Left forelimb (tissue), 1 donor: ENCODE results near the gene TMEM222.

Experiments
- DNase-seq: peaks from one replicate; pipeline ENCODE4 v3.0.0-alpha.2; 2018; ENCODE audit warnings: low spot score

The TMEM222 gene

DNA sequence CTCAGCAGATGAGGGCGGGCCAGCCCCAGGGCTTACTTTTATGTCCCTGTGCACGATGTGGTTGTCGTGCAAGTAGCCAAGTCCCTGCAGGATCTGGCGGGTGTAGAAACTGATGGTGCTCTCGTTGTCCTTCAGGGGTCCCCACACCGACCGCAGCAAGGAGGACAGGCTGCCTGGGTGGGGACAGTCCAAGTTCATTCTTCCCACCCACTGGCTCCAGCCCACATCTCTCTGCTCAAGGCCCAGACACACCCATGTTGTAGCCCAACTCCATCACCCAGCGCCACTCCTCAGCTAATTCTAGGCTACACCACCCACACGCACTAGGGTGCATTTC lies 37.8 kb downstream of the TMEM222 start:
- no peak for DNase-seq

DNA sequence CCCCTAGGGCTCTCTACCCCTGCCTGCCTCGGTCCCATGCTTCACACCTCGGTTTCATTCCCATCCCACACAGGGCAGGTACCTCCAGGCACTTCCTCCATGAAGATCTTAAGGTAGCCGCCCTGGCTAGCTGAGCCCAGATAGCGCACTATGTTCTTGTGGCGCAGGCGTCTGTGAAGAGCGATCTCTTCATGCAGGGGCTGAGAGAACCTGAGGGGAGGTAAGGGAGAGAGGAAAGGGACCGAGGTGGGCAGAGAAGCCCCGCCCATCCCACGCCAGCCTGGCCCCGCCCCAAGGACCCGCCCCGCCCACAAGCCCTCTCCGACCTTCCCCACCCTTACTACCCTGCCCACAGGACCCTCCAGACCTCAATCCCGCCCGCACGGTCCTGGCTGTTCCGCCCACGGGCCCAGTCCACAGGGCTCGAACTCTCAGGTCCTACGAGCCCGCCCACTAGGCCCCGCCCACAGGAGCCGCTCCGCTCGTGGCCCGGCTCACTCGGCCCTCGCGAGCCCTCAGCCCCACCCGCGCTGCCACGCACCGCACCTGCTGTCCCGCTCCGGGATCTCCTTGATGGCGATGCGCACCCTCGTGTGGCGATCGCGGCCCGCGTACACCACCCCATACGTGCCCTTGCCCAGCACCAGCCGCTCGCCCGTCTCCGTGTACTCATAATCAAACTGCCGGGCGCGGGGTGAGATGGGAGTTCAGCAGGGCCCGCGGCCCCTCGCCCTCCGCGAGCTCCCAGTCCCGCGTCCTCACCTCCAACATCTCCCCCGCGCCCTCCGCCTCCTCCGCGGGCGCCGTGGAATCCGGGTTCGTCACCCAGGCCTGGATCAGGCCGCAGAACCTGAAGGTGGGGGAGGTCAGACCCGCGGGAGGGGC lies 38.4 kb downstream of the TMEM222 start:
- no peak for DNase-seq

DNA sequence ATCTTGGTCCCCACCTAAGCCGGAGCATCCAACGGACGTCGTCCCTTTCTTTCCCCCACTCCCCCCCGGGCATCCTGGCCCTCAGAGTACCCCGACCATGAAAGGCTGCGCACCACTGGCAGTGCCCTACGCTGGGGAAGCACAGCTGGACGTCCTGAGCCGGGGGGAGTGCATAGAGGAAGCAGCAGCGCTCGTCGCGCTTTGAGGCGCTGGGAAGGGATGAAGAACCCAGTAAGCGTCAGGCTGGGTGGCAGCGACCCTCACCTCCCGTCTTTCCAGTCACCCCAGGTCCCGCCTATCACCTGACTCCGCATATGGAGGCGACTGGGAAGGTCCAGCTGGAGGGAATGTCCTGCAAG lies 39.1 kb downstream of the TMEM222 start:
- no peak for DNase-seq

DNA sequence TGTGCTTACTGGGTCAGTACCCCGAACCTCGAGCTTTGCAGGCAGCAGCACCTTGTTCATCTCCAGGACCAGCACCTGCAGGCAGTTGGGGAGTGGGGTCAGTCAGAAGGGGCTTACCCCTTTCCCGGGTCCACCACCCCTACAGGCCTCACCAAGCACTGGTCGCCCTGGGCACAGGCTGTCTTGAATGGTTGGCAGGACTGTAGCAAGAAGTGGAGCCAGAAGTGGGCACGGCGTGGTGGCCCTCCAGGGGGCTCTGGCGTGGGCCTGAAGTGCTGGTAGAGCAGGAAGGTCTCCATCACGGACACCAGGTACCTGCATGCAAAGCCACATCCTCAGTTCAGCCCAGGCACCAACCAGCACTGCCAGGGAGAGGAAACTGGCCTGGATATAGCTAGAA lies 39.6 kb downstream of the TMEM222 start:
- no peak for DNase-seq

DNA sequence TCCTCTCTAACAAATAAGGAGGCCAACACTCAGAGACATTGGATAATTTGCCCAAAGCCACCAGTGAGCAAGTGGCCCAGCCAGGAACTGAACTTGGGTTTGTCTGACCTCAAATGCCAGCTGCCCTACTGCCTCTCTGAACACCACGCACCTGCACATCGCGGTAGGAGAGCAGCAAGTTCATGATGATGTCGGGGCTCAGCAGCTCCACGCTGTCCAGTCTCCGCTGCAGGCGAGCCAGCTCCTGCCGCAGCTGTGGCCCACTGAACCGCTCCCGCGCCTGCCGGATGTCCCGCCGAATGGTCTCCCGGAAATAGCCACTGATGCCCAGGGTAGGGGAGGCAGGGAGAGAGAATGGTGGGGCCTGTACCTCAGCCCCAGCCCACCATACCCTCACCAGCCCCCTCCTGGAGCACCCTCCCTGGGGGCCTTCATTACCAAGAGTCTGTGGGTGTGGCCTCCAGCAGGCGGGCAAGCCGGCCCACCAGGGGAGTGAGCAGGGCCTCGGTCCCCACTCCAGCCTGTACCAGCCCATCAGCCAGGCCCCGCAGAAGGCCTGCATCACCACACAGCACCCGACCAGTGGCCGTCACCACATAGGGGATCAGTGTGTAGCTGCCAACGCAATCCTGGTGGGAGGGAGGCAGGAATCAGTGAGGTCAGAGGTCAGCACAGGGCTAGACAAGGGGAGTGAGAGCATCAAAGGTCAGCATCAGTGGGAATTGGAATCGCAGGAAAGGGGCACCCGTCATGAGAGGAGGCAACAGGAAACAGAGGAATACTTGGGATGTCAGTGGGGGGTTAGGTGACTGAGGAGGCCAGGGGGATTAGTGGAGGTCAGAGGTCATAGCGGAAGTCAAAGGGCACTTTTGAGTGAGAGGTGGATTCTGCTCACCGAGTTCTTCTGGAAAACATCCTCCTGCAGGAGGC lies 42.1 kb downstream of the TMEM222 start:
- DNase-seq = no peak

DNA sequence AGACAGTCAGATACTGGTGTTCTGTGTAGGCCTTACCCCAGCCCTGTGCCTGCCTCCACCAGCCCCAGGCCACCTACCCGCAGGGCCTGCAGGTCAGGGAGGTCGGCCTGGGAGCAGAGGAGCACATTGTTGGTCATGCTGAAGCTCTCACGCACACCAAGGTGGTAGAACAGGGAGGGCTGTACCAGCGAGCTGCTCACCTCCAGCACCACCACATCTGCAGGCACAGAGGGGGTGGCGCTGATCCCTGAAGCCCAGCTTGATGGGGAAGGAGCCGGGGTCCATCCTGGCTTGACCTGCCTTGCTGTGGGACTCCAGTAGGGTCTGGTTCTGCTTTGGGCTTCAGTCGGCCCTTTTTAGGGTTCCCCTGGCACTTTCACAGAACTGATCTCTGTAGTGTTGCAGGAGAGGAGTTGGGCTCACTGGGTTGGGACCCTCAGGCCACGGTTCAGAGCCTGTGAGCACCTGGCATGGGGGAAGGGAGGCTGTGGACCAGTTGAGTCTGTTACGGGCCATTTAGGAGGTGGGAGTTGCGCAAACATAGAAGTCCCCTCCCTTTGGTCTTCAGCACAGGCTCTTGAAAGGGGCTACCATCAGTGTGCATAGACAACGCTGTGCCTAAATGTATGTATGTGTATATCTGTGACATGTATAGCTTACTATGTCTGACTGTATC lies 42.9 kb downstream of the TMEM222 start:
- no peak for DNase-seq

DNA sequence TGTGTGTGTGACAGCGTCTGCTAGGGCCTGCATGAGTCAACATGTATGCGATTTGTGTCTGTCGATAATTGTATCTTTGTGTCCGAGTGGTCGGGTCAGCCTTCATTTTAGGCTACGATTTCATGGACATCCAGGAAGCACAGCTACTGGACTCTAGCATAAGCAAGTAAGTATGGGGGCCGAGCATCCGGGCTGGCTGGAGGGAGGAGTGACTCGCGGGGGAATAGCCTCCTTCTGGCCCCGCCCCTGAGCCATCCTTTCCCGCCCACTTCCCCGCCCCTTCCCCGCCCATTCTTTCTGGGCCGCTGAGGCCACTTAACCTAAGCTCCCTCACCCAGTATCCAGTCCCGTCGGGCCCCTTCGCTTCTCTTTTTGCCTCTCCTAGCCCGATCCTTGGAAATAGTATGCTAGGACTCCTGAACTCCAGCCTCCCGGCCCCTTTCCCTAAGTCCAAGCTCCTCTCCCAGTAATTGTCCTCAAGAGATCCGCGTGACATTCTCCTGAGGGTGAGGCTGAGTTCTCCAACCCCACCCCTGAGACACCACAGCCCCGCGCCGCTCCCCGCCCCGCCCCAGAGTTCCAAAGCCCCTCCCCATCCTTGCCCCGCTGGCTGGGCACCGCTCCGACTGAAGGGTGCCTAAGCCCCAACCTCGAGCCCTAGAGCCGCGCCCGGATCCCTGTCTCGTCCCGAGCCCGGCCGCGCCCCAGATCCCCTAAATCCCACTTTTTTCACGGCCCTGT lies 43.6 kb downstream of the TMEM222 start:
- DNase-seq = peak; percentile 93

DNA sequence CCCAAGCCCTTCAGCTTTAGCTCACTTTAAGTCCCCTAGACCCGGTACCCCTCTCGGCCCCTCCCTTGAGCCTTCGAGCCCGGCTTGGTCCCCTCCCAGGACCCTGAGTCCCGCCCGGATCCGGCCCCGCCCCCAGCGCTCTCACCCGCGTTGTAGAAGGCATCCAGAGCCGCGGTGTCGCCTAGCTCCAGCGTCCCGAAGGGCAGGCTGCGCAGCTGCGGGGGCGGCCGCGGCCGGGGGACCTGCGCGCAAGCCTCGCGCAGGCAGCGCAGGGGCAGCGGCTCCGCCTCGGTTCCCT lies 44.1 kb downstream of the TMEM222 start:
- DNase-seq = no peak

DNA sequence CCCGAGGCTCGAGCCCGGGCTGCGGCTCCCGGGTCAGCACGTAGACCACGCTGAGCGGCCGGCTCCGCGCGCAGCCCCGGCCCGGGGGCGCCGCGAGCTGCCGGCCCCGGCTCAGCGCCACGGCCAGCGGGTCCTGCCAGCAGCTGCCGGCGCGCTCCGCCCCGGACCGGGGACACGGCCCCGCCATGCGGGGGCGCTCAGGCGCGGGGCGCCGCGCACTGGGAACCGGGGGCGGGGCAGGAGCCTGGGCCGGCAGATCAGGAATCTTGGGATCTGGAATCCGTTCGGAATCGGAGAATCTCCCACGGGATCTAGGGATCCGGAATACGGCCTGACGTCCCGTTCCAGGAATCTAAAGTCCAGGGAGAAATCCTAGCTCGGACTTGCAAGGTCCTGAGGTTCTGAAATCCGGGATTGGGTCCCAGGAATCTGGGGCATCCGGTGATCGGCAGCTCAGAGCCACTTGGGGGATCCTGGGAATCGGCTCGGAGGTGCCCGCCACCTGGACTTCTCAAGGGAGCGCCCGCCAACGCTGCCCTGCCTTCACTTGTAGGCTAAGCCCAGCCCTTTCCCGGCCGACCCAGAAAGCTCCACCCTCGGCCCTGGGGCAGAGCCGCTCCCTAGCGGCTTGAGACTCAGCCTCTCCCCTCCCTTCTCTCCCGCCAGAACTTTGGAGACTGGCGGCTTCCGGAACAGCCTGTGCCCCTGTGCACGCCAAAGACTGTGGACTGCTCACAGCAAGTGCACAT lies 44.6 kb downstream of the TMEM222 start, which contains the start of gene MAP3K6:
Gene MAP3K6, minus strand, starts transcription at position 551 of the 749 bp plus-strand sequence. Its CDS starts 364 bp downstream, at position 187.
- no peak for DNase-seq

DNA sequence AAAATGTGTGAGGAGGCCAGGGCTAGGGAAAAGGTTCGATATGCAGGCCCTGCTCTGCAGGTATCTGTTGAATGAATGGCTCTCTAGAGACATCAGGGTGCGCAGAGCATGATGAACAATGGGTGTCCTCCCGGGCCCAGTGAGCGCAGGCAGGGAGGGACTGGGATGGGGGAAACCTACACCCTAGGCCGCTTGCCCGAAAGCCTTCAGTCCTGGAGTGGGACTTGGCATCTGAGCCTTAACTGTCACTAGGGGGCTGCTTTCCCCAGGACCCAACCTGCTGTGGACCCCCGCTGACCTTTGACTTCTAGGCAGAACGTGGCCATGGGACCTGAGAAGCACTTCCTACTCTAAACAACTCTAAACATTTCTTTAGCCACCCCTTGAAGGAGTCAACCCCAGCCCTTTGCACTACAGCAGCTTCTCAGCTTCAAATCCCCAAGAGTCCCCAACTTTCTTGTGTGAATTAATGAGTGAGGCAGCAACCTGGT lies 45.2 kb downstream of the TMEM222 start:
- no peak for DNase-seq

DNA sequence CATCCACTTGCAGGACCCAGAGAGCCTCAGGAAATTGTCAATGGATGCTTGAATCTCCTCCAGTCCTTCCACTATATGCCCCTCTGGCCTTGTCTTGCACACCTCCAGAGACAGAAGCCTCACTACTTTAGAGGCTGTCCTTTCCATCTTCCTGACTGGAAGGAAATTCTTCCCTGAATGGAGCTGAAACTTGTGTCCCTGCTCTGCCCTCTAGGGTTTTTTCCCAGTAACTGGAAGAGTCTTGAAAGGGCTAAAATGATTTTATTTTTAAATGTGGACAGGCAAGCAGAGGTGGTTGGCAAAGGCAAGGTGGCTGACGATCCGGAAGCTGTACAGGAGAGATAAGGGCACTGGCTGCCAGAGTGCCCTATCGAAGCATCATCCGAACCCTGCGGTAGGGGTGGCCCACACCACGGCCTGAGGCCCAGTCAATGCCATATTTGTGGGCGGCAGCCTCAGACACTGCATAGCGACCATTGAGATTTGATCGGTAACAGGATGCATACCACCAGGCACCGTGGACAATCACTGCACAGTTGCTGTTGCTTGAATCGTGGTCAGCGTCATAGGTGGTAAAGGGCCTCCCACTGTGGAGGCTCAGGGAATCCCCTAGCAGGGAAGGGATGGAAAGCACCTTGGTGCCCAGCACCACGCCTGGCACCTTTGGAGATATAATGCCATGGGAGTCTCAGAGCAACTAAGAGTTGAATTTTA lies 47.1 kb downstream of the TMEM222 start:
- DNase-seq = peak; percentile 56

DNA sequence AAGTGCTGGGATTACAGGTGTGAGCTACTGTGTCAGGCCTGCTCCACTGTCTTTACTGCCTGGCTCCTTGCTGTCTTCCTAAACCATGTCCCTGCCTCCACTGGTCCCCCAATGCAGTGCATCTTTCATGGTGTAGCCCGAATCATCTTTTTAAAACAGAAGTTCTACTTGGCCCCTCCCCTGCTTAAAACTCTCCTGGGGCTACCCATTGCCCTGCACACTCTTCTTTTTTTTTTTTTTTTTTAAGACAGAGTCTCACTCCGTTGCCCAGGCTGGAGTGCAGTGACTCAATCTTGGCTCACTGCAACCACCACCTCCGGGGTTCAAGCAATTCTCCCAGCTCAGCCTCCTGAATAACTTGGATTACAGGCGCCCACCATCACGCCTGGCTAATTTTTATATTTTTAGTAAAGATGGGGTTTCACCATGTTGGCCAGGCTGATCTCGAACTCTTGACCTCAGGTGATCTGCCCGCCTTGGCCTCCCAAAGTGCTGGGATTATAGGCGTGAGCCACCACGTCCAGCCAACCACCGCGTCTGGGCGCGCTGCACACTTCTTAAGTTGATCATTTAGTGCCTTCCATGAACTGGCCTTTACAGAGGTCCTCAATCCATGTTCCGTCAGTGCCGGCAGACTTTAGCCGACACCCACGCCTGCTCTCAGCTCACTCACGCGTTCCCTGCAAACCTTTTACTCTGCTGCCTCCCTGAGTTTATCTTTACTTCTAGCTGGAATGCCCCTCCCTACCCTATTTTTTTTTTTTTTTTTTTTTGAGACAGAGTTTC lies 50.3 kb downstream of the TMEM222 start:
- DNase-seq = no peak

DNA sequence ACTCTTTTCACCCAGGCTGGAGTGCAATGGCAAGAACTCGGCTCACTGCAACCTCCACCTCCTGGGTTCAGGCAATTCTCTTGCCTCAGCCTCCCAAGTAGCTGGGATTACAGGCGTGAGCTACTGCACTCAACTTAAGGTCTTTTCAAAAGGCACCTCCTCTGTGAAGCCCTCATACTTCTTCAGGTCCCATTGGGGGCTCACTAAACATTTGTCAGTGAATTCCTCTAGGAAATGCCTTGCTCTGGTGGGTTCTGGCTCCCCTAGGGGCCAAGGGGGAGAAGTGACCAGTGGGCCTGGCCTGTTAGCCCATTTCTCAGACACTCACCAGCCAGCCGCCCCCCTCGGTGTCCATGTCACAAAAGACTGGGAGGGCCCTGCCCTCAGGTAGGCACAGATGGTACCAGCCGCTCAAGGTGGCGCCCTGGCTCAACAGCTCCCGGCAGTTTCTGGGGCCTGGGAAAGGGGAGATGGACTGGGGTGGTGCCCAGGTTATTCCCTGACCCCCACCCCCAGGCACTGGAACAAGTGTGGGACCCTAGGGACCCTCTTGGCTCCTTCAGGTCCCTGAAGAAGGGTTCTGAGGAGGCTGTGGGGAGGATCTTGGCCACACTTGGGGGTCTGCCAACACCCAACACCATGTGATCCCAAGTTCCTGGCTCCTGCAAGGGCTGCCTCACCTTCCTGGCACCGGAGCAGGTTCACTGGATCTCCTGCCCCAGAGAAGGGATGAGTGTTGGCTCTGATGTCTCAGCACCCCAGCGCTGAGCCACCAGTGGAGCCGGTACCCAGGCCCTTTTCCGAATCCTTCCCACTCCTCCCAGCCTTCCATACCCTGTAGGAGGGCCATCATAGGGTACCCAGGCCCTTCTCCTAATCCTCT lies 51.1 kb downstream of the TMEM222 start:
- no peak for DNase-seq

DNA sequence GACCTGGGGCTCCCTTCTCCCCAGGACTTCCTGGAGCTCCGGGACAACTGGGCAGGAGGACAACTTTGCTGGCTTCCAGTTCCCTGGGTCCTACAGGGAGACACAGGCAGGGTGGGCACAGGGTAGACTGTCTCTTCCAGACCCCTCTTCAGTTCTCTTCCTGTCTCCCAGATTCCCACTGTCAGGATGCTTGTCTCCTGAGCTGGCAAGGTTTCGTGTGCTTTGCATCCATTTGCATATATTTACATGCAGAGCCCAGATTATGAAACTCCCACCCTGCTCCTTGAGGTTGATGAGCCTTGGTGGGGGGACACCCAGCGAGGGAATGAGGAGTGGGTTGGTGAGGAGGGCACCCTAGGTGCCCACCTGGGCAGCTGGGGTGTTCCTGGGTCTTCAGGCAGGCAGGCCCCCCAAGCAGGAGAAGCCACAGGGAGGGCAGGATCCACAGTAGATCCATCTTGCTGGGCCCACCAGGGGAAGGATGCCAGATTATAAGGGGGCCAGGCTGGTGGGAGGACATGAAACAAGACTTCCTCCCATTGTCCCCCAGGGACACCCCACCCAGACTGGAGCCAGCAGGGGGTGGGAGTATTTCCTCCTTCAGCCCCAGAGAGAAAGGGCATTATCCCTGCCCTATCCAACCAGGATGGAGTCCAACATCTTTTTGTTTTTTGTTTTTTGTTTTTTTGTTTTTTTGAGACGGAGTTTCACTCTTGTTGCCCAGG lies 52.6 kb downstream of the TMEM222 start, which contains the start of gene FCN3:
Gene FCN3, minus strand, starts transcription at position 463 of the 725 bp plus-strand sequence. Its CDS starts 6 bp downstream, at position 457.
- no peak for DNase-seq

DNA sequence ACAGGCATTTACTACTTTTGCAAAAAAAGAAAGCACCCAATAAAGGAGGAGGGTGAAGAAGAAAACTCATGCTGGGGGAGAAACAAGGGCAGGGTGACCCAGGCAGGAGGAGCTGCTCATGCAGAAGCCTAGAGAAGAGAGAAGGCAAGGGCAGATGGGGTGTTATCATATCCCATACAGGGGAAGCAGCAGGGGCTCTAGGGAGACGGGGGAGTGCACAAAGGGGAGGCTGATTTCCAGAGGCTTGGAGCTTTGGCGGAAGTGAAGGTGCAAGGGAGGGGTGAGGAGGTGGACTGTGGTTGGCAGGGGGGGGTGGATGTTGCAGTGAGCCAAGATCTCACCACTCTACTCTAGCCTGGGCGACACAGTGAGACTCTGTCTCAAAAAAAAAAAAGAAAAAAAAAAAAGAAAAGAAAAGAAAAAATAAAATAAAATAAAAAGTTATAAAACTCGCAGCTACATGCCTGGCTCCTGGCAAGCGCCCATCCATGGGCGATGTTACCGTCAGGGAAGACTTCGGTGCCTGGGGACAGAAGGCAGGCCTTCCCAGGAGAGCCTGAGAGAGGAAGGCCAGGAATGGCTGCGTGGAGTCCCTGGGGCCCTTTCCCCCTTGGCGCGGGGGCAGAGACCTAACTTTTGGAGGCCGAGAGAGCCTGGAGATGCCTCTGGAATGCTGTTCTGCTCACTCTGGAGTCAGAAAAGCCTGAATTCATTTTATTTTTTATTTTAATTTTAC lies 56.0 kb downstream of the TMEM222 start:
- DNase-seq = no peak

DNA sequence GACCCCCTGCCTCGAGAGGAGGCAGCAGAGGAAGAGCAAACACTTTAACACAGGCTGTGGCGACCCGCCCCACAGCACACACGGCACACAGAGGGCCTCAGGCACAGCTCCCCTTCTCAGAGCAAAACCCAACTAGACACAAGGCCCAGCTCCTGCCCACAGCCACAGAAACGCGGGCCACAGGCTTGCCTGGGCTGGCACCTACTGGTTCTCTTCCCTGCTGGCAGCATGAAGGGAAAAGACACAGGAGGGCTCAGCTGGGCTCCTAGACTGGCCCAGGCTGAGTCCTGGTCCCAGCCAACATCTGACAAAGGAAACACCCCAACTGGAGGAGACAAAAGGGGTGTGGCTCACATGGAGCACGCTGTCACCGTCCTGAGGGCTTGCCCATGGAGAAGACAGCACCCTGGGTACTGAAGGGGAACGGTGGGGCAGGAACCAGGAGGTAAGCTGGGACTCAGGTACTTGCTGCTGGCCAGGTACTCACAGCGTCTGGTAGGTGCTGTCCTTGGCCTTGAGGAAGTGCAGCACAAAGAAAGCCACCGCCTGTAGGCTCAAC lies 57.7 kb downstream of the TMEM222 start:
- no peak for DNase-seq

DNA sequence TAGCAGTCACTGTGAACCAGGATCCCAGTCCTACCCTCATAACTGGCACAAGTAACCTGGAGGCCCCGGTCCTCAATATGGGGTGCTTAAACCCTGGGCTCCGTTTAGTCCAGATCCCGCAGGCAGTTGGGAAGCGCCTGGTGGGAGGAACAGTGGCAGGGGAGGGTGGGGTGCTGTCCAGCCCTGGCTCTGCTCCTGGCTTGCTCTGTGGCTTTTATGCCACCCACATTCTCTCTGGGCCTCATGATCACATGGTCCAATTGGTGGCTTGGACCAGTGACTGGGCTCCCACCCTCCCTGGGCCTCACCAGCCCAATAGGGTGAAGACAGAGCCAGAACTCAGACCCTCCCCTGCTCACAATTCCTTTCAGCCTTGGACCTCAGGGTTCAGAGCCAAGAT lies 58.3 kb downstream of the TMEM222 start:
- no peak for DNase-seq
